EH (cell line): ENCODE data around the gene FAM25G.

Experiments
- DNase-seq: peaks from one replicate; pipeline ENCODE4 v3.0.0-alpha.2; 2015; ENCODE audit warnings: low read depth

The FAM25G gene

DNA sequence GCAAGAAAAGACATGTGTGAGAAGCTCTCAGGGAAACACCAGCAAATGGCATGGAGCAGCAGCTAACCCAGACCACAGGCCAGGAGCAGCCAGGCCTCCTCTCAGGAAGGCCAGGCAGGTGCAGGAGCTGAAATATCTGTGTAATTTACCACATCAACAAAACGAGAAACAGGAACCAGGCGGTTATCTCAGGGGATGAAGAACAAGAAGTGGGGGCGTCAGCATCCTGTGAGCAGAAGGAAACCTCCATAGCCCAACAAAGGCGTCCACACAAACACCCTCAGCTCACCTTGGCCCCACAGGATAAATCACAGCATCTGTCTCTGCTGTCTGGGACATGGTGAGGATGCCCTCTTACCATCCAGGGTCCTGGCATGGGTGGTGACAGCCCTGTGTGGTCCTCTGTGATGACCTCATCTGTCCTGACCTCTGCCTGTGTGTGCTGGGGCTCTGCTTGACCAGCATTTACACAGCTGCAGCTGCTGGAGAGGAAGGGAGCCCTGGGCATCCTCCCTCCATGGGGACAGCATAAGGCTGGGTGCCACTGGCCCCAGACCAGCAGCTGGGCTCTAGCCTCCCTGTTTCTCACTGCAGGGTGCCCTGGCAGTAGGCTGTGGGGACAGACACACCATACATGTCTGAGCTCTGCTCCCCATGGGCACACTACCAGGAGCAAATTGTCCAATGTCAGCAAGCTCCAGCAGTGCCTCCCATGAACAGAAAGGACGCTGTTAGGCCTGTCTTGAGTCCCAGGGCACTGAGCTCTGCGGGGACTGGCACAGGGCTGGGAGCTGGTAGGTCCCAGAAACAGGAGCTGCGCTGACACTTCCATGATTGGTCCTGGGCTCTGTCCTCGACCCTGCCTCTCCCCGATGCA is 42.2 kb downstream of the FAM25G start:
- no peak for DNase-seq

- DNase-seq: no peak
Observed at GRCh38 chr10:47447705-47448104, 43.8 kb downstream of the FAM25G start.

- DNase-seq: no peak
Observed at GRCh38 chr10:47447209-47447608, 44.3 kb downstream of the FAM25G start.

- no peak for DNase-seq
Observed at GRCh38 chr10:47445720-47446119, 45.8 kb downstream of the FAM25G start.

- DNase-seq: no peak
Observed at GRCh38 chr10:47444047-47444446, 47.5 kb downstream of the FAM25G start.

DNA sequence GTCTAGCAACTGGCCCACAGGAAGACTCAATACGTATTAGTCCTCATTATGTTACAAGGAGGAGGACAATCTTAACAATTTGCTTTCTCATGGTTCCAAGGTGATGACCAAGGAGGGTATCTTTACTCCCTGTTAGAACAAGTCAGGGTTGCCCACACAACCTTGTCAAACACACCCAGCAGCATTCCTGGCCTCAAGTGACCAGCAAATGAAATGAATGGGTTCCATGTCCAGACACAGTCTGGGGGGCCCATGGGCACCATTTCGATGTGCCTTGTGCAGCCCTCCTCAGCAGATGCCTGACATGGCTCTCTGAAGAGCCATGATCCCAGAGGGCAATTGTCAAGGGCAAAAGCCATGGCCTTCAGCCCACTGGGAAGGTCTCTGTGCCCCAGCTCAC is 48.4 kb downstream of the FAM25G start:
- DNase-seq: no peak

DNA sequence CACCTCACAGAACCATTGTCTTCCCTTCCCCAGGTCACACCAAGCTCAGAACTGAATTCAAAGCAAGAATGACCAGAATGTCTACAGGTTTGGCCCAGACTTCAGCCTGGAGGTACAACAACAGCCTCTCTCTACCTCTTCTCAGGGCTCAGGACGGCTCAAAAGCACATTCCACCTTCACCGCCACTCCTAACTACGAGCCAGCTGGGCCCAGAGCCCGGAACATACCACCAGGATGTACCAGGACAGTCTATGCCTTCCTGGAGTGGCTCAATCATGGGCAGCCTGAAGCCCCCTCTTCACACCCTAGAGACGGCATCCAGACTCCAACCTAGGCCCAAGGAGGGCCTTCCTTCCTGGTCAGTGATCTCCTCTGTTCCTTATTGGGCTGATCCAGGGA is 49.1 kb downstream of the FAM25G start:
- no peak for DNase-seq

DNA sequence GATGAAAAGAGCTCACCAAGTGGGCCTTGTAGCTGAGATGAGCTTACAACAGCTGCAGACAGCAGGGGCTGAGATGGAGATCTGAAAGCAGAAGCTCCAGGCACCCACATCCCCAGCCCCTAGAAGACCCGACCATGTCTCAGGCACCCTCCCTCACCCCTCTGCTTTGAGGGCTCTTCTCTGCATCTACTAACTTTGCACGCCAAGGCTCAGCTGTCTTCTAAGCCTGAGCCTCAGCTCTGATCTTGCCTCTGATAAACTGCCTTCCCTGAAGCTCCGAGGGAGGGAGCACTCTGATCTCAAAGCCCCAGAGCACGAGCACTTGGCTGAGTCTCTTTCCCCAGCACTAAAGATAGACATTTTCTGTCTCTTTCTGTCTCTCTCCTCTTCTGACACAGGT is 49.6 kb downstream of the FAM25G start:
- DNase-seq: no peak

DNA sequence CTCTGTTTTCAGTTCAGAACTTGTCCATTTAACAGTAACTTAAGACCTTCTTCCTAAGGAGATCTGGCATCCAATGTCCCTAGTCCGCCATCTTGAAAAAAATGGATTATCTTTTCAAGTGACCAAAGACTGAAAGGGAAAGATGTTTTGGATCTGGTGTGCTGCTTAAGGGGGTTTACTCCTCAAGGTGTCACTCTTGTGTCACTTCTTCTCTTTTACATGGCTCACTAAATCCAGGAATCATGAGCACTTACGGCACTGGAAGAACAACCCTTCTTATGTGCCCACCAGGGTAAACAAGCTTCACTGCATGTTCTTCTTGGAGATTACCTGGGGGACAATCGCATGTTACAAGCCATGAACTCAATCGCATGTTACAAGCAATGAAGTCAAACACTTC is 51.3 kb downstream of the FAM25G start:
- DNase-seq: no peak

DNA sequence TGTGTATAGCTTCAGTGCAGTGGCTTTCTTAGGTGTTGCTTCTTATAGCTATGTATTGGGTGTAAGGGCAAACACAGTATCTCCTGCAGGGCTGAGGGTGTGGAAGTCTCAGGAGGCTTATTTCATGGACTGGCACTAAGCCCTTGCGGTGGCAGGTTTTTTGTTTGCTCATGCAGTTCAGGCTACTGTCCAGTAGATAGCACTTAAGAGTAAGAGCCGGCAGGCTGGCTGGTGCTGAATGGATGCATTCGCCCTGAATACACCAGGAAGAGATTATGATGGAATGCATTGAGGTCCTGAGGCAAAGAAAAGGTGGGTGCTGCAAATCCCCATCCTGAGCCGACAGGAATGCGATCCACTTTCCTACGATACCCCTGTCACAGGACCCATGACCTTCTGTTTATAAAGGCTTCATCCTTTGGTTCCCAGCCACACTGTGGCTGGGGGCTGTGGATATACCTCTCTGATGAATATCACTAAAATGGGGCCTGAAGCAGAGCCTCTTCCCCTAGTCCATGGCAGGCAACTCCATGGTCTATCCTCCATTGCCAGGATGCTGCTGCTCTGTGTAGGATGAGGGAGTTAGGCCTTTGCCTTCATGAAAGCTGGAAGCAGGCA is 52.5 kb downstream of the FAM25G start:
- DNase-seq: peak; percentile 71
